HT-29 (cell line): ENCODE data around the gene TNFAIP1. TPM values are rescaled to one million over a fixed set of nuclear protein-coding genes. Genes with fewer than 3 reads are reported as not detected.
A peak's percentile ranks its signal among the peaks of the same experiment; 100 is the strongest.

Source experiments
- DNase-seq: peaks from one replicate; pipeline ENCODE4 v3.0.0-alpha.2; 2015; ENCODE audit warnings: low spot score
- total RNA-seq: library from RNA; depleted of rRNA; stranded (reverse); fragments of >200 nt; shearing (Covaris generic); gene quantifications from 2 replicates; pipeline ENCODE4 v1.2.3, GENCODE V29; 2014

TNFAIP1 gene
- total RNA-seq, 1 experiment from 2014 or later = 36.8 TPM

GRCh38 chr17:28345419-28346198 is 10.0 kb downstream of the TNFAIP1 start:
- no peak for DNase-seq

- DNase-seq = no peak
These were observed 10.6 kb downstream of the TNFAIP1 start for GRCh38 chr17:28346199-28346580.

- peak; percentile 40 for DNase-seq
These were observed 11.2 kb downstream of the TNFAIP1 start for GRCh38 chr17:28346746-28347246.

GRCh38 chr17:28347261-28347891 is 11.8 kb downstream of the TNFAIP1 start:
- no peak for DNase-seq

GRCh38 chr17:28348979-28349378 is 13.4 kb downstream of the TNFAIP1 start:
- no peak for DNase-seq

GRCh38 chr17:28350271-28350670 is 14.7 kb downstream of the TNFAIP1 start:
- no peak for DNase-seq

GRCh38 chr17:28357061-28357900 is 21.7 kb downstream of the TNFAIP1 start, which contains the start of gene POLDIP2:
Gene POLDIP2, minus strand, starts transcription at chr17:28357527. Its CDS starts 79 bp downstream, at chr17:28357448.
- peak; percentile 92 for DNase-seq

- DNase-seq = no peak
These were observed 22.3 kb downstream of the TNFAIP1 start for GRCh38 chr17:28357901-28358197.

GRCh38 chr17:28363186-28363585 is 27.6 kb downstream of the TNFAIP1 start:
- no peak for DNase-seq

GRCh38 chr17:28363776-28364650 is 28.5 kb downstream of the TNFAIP1 start:
- no peak for DNase-seq

GRCh38 chr17:28364665-28365363 is 29.3 kb downstream of the TNFAIP1 start, which contains the start of gene SEBOX:
Gene SEBOX, minus strand, starts transcription at chr17:28365199. Its CDS starts 48 bp downstream, at chr17:28365151.
- no peak for DNase-seq

- no peak for DNase-seq
These were observed 29.9 kb downstream of the TNFAIP1 start for GRCh38 chr17:28365487-28365886.

- no peak for DNase-seq
These were observed 31.0 kb downstream of the TNFAIP1 start for GRCh38 chr17:28366605-28367004.

- no peak for DNase-seq
These were observed 32.2 kb downstream of the TNFAIP1 start for GRCh38 chr17:28367641-28368305.

GRCh38 chr17:28368306-28368831 is 32.8 kb downstream of the TNFAIP1 start:
- DNase-seq = no peak

GRCh38 chr17:28368915-28369683 is 33.5 kb downstream of the TNFAIP1 start:
- DNase-seq = no peak

GRCh38 chr17:28369684-28370034 is 34.1 kb downstream of the TNFAIP1 start:
- DNase-seq = no peak

- no peak for DNase-seq
These were observed 34.6 kb downstream of the TNFAIP1 start, which contains the start of gene VTN for GRCh38 chr17:28370035-28370743. Gene VTN, minus strand, starts transcription at chr17:28370307. Its CDS starts 104 bp downstream, at chr17:28370203.
